GM18511 (cell line): ENCODE results near the gene SNCA.

Source experiments
- ATAC-seq: cut with Tn5 transposase; IDR thresholded peaks from one replicate; pipeline ENCODE4 v1.9.1; 2021; ENCODE audit warnings: mild to moderate bottlenecking, moderate library complexity; ENCODE audit not compliant: unreplicated experiment

The SNCA gene

DNA sequence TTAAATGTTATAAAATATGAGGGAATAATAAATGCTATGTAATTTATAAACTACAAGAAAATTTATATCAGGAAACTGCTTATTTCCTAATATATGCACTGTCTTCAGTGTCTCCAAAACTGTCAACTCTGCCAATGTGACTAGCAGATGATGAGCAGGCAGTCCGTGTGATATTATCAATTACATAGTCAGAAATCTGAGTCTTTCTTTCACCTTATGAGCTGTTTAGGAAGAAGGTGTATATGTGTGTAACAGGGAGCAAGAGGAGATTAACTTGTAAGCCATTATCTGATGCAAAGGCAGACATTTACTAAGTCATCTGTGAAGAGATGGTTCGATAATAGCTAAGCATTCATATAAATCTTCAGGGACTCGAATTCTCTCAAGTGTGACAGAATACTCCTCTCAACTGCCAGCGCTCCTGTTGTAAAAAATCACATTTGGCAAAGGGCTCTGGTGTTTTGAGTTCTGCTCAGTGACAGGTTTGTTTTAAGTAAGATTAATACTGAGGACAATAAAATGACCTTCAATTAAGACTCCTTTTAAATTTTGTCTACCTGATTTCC is 79.7 kb downstream of the SNCA start:
- no peak for ATAC-seq

DNA sequence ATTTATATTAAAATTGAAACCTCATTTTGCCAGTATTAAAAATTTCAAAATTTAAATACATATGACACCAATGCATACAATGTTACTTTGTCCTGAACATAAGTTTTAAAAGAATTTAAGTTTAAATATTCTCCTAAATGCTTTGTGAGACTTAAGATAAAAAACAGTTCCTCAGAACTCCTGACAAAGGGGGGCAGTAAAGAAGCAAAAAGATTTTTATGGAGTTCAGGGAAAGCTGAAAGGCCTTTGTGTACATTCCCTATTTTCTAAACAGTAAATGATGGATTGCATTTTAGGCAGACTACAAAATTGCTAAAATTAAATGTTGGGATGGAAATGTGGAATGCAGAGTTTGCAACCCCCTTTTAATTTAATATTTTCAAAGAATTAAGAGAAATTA is 81.7 kb downstream of the SNCA start:
- ATAC-seq, result no peak

DNA sequence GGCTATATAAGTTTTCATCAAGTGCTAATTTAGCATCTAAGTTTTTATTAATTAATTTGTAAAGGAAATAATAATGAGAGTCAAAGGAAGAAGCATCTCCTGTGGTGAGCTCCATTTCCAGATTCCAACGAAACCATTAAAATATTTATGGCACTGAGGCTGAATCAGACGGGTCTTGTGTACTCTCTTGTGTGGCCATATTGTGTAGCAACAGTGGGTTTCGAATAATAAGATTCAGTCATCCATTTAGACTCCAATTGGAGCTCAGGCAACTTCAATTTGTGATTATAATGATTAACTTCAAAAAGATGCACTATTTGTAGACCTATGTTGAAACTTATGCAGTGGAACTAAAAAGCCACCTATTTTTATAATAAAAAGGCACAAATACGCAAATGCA is 82.4 kb downstream of the SNCA start:
- no peak for ATAC-seq

GRCh38 chr4:89753601-89754066 is 83.3 kb downstream of the SNCA start:
- no peak for ATAC-seq

DNA sequence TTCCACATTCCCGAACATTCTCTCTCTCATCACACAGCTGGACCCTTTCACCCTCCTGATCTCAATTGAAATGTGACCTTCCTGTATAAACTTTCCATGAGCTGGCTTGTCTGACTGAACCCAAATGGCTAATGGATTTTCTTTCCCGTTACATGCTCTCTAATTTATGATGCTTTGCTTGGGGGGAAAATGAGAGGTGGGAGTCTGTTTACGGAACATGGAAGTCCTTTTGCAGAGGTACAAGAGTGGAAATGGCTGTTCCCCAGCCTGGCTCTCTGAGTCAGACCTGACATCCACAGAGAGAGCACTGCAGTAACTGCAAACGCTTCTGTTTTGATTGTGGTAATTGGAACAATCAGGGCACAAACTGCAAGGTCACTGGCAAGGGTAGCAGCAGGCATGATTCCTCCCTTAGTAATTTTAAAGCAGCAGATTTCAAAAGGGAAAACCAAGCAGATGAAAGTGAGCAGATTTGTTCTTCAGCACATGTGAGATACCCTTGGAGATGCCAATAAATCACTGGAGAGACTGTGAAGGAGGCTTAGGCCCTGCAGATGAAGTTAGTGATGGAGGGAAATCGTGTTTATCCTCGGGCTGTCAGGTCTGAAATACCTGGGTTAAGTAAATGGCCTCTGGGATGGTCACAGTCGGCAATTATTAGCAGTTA is 83.9 kb downstream of the SNCA start:
- no peak for ATAC-seq

DNA sequence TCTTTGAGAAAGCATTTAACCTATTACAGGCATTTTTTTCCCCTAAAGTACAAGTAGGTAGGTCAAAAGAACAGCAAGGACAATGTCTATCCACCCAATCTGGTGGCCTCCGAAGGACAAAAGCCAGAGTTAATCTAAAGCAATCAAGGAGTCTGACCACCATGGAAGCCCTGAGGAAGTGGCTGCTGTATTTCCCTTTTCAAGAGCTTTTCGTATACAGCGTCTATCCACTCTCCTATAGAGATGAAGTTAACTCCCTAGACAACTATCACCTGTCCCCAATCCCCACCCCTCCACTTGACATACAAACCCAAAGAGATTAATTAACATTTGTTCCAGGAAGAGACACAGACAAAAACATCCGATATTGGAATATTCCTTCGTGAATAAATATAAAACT is 85.5 kb downstream of the SNCA start:
- no peak for ATAC-seq

DNA sequence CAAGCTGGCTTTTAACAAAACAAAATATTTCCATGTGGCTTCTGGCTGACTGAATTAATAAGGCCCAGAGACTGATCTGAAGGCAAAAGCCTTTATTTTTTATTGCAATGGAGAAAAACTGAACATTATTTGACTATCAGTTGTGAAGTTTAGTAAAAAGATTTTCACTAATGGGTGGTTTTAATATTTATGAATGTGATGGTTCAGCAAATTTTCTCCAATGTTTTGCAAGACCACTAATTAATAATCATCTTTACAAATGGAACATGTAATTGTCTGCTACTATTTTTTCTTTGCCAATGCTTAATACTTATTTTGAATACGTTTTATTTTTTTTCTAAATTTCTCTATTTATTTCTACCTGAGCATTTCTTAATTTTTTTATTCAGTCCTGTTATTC is 90.6 kb downstream of the SNCA start:
- ATAC-seq, result no peak

- ATAC-seq, result no peak
These were observed 91.3 kb downstream of the SNCA start for GRCh38 chr4:89745708-89746107.

- no peak for ATAC-seq
These were observed 92.0 kb downstream of the SNCA start for GRCh38 chr4:89744914-89745313.

- ATAC-seq, result no peak
These were observed 95.2 kb downstream of the SNCA start for GRCh38 chr4:89741768-89742167.

GRCh38 chr4:89739311-89739988 is 97.5 kb downstream of the SNCA start:
- ATAC-seq, result no peak

- ATAC-seq, result no peak
These were observed 99.1 kb downstream of the SNCA start for GRCh38 chr4:89737888-89738287.

- no peak for ATAC-seq
These were observed 103.0 kb downstream of the SNCA start for GRCh38 chr4:89733946-89734345.

DNA sequence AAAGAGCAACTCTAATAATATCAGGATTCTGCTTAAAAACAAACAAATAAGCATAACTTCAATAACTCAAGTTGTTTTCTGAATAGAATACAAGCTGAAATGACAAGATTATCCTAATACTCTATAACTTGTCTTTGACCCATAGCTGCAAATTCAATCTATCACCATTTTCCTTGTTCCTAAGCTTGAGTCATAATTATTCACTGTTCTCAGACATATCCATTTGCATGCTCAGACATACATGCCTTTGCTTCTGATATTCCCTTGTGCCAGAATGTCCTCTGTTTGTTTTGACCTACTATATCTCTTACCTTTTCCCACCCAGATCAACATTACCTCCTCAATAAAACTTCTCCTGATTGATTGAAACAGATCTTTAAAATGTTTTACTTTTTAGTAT is 109.7 kb downstream of the SNCA start:
- ATAC-seq, result no peak

DNA sequence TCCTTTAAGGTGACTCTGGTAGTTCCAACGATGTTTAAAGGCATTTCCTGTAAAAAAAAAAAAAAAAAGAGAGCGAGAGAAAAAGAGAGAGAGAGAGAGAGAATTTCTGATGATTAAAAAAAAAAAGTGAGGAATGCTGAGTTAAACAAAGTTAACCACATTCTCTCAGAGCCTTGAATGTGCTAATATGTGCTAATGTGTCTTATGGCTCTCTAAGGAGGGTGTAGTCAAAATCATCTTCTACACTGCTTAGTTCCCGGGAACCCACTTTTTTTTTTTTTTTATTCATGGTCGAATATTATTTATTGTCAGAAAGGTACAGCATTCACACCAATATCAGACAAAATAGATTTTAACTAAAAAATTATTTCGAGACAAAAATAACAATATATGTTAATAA is 111.7 kb downstream of the SNCA start:
- ATAC-seq, result no peak

- ATAC-seq, result no peak
These were observed 112.2 kb downstream of the SNCA start for GRCh38 chr4:89724716-89725115.

DNA sequence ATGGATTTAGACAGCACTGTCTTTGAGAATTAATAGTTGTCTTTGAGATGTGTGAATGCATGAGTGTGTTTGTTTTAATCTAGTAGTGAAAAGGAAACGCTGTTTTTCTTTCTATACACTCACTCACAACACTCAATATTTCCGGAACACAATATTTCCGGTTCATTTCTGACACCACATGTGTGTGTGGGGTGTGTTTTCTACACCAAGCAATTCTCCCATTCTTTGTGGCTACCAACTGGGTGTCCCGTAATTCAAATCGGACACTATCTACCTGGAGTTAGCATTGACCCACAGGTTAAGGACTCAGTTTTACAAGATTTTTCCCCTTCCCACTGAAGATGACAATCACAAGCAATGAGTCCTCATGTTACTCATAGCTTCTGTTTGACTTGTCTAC is 113.9 kb downstream of the SNCA start:
- no peak for ATAC-seq

GRCh38 chr4:89722517-89722916 is 114.4 kb downstream of the SNCA start:
- ATAC-seq, result no peak

- ATAC-seq, result no peak
These were observed 116.0 kb downstream of the SNCA start for GRCh38 chr4:89720981-89721380.

DNA sequence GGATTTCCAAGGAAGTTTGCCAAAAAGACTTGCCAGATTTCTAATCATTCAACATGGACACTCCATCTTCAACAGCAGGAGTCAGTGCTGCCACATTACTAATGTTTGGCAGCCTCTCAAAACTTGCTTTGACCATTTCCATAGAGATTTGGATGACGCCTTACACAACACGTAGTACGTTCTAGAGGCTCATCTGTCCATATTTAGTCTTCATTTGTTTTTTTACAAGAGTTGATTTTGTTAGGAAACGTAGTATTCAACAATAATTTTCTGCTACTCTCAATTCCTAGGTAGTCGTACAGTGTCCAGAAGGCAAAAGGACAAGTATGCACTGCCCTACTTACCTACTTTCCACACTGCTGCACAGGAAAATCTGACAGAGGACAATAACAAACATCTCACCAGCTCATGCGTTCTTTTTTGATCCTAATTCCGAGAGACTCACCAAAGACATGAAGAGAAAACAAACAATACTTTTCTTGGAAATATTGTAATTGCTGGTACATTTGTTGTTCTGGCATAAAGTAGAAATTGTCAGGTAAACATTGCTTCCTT is 117.3 kb downstream of the SNCA start:
- ATAC-seq, result no peak

DNA sequence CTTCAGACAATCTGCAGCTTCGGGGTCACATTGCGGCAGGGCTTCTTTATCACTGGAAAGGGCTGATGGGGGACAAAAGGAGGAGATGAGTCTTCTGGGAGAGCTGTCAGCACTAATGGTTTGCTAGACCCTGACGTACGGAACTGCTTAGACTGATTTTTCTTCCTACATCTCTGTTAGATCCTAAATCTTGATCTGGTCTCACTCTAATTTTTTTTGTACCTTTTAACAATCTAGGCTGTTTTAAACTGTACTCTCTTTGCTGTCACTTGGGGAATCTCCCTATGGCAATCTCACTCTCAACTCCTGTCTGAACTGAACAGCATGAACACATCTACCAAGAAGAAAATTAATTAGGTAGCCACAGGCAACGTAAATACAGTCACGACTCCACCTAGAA is 120.1 kb downstream of the SNCA start:
- no peak for ATAC-seq

- no peak for ATAC-seq
These were observed 121.3 kb downstream of the SNCA start for GRCh38 chr4:89715631-89716030.
